Neuronal stem cell (in vitro differentiated cells): Measurements from ENCODE around the gene SEC14L3.

Source experiments
- DNase-seq: peaks from one replicate; pipeline ENCODE4 v3.0.0-alpha.2; 2013; ENCODE audit warnings: low spot score
- H2AFZ ChIP-seq: one replicate; pipeline ENCODE4 v1.6.1; 2013; ENCODE audit warnings: mild to moderate bottlenecking, low read length, inconsistent platforms
- H2AK5ac ChIP-seq: 2 replicates; pipeline ENCODE4 v1.6.1; 2013; ENCODE audit warnings: low read depth, mild to moderate bottlenecking, inconsistent platforms, low read length, moderate library complexity, mixed read lengths
- H2BK120ac ChIP-seq: 2 replicates; pipeline ENCODE4 v1.6.1; 2013; ENCODE audit warnings: low read depth, mild to moderate bottlenecking, inconsistent platforms, low read length, moderate library complexity, mixed read lengths
- H2BK12ac ChIP-seq: one replicate; pipeline ENCODE4 v1.6.1; 2013; ENCODE audit warnings: low read length, inconsistent platforms
- H2BK15ac ChIP-seq: 2 replicates; pipeline ENCODE4 v1.6.1; 2013; ENCODE audit warnings: mild to moderate bottlenecking, low read length, inconsistent platforms, mixed read lengths
- H2BK5ac ChIP-seq: one replicate; pipeline ENCODE4 v1.6.1; 2013; ENCODE audit warnings: inconsistent platforms, mild to moderate bottlenecking, low read length, moderate library complexity
- H3K14ac ChIP-seq: one replicate; pipeline ENCODE4 v1.6.1; 2013; ENCODE audit warnings: low read length, inconsistent platforms
- H3K18ac ChIP-seq: 2 replicates; pipeline ENCODE4 v1.6.1; 2013; ENCODE audit warnings: low read length, inconsistent platforms
- H3K23ac ChIP-seq: 2 replicates; pipeline ENCODE4 v1.6.1; 2013; ENCODE audit warnings: low read depth, mild to moderate bottlenecking, mixed read lengths, low read length, inconsistent platforms; ENCODE audit not compliant: poor library complexity
- H3K27ac ChIP-seq: replicated peaks from 3 replicates; pipeline ENCODE4 v1.5.1; 2013; ENCODE audit warnings: low read length, inconsistent platforms
- H3K27me3 ChIP-seq, 3 experiments: 2 replicates each; pipeline ENCODE4 v1.6.1; 2013; ENCODE audit warnings: low read length in 3 of 3, mild to moderate bottlenecking in 2 of 3, inconsistent platforms in 1 of 3, low read depth in 1 of 3, mixed read lengths in 1 of 3, moderate library complexity in 1 of 3; ENCODE audit not compliant: control insufficient read depth in 3 of 3, insufficient read depth in 3 of 3
- H3K36me3 ChIP-seq, 2 donors: replicated peaks in 1 of 2; 2 replicates each; pipeline ENCODE4 v1.6.1; 2013; ENCODE audit warnings: low read length in 2 of 2; ENCODE audit not compliant: control insufficient read depth in 2 of 2, insufficient read depth in 2 of 2
- H3K4ac ChIP-seq: 2 replicates; pipeline ENCODE4 v1.6.1; 2013; ENCODE audit warnings: inconsistent platforms, mild to moderate bottlenecking, low read length, moderate library complexity
- H3K4me1 ChIP-seq, 2 donors: 1 replicate in 1 of 2; 2 replicates in 1 of 2; pipeline ENCODE4 v1.6.1; 2013; ENCODE audit warnings: low read length in 2 of 2, low read depth in 1 of 2; ENCODE audit not compliant: control insufficient read depth in 2 of 2, insufficient read depth in 1 of 2
- H3K4me2 ChIP-seq: one replicate; pipeline ENCODE4 v1.6.1; 2013; ENCODE audit warnings: mild to moderate bottlenecking, low read length, inconsistent platforms; ENCODE audit not compliant: insufficient read depth, poor library complexity, severe bottlenecking
- H3K4me3 ChIP-seq, 2 donors: 2 replicates each; pipeline ENCODE4 v1.5.1; 2013; ENCODE audit warnings: low read length in 2 of 2, mild to moderate bottlenecking in 2 of 2, inconsistent platforms in 1 of 2, moderate library complexity in 1 of 2
- H3K79me1 ChIP-seq: one replicate; pipeline ENCODE4 v1.6.1; 2013; ENCODE audit warnings: low read depth, mild to moderate bottlenecking, inconsistent platforms, low read length, moderate library complexity
- H3K9ac ChIP-seq: one replicate; pipeline ENCODE4 v1.6.1; 2013; ENCODE audit warnings: mild to moderate bottlenecking, low read depth, low read length, inconsistent platforms; ENCODE audit not compliant: poor library complexity
- H3K9me3 ChIP-seq, 2 donors: replicated peaks in 1 of 2; 2 replicates each; pipeline versions ENCODE3 to v1.6.1; 2013; ENCODE audit warnings: low read length in 2 of 2, mild to moderate bottlenecking in 2 of 2, inconsistent platforms in 1 of 2, low read depth in 1 of 2, mixed read lengths in 1 of 2, moderate library complexity in 1 of 2; ENCODE audit not compliant: control insufficient read depth in 2 of 2, insufficient read depth in 1 of 2
- H4K8ac ChIP-seq: one replicate; pipeline ENCODE4 v1.6.1; 2013; ENCODE audit warnings: low read depth, mild to moderate bottlenecking, inconsistent platforms, low read length, moderate library complexity
- H4K91ac ChIP-seq: one replicate; pipeline ENCODE4 v1.6.1; 2013; ENCODE audit warnings: low read length, low read depth, mild to moderate bottlenecking, inconsistent platforms; ENCODE audit not compliant: poor library complexity
- WGBS, 2 donors: extraction: QIAGEN DNeasy Blood & Tissue Kit; methylation state at CpG; one replicate each; pipeline ENCODE4 v1.1.7; 2013; ENCODE audit warnings: missing lambda C conversion rate in 2 of 2, mixed read lengths in 1 of 2; ENCODE audit not compliant: insufficient read length in 2 of 2, insufficient replicate concordance in 1 of 2; ENCODE audit errors: extremely low coverage in 2 of 2; 5-methylcytosine and 5-hydroxymethylcytosine counted together

SEC14L3 gene

GRCh38 chr22:30474121-30474520 lies 2.3 kb upstream of the SEC14L3 start:
- Histone ChIP-seq H3K4me1 (peaks cover 0 to 3% of the 10 kb centered on the region in 2 donors), H2AFZ (no peak overlapping the region), H2BK5ac (no peak overlapping the region), H2BK12ac (no peak overlapping the region), H3K18ac (no peak overlapping the region), H3K9ac (no peak overlapping the region), H3K14ac (no peak overlapping the region), H3K4me2 (no peak overlapping the region), H3K4ac (no peak overlapping the region), H2BK15ac (no peak overlapping the region), H4K8ac (no peak overlapping the region), H2BK120ac (no peak overlapping the region), H3K27ac (no peak overlapping the region), H3K36me3 (no peaks in the 10 kb centered on the region), H3K27me3 (peaks cover 0 to 30% (median 2%) of the 10 kb centered on the region in 3 experiments), H3K79me1 (no peaks in the 10 kb centered on the region), H4K91ac (no peak overlapping the region), H3K23ac (no peak overlapping the region), H3K9me3 (no peaks in the 10 kb centered on the region), H2AK5ac (no peak overlapping the region), H3K4me3 (no peak overlapping the region)
- no peak for DNase-seq
- no CpG with 5 or more reads among the region's 4 CpGs for WGBS, 2 donors

- no peak for DNase-seq
- Histone ChIP-seq H3K36me3 (no peaks in the 10 kb centered on the region), H2AK5ac (no peak overlapping the region), H3K18ac (no peak overlapping the region), H3K9me3 (no peaks in the 10 kb centered on the region), H3K27me3 (peaks cover 0 to 29% (median 2%) of the 10 kb centered on the region in 3 experiments), H3K4ac (no peak overlapping the region), H4K8ac (no peak overlapping the region), H3K4me1 (peaks cover 0 to 3% of the 10 kb centered on the region in 2 donors), H3K4me3 (no peak overlapping the region), H3K9ac (no peak overlapping the region), H2AFZ (no peak overlapping the region), H3K23ac (no peak overlapping the region), H2BK12ac (no peak overlapping the region), H3K4me2 (no peak overlapping the region), H3K14ac (no peak overlapping the region), H2BK5ac (no peak overlapping the region), H4K91ac (no peak overlapping the region), H2BK120ac (no peak overlapping the region), H3K79me1 (no peaks in the 10 kb centered on the region), H2BK15ac (no peak overlapping the region), H3K27ac (no peak overlapping the region)
- no CpG with 5 or more reads among the region's 4 CpGs for WGBS, 2 donors
These were observed 1.3 kb upstream of the SEC14L3 start for GRCh38 chr22:30472994-30473720.

GRCh38 chr22:30470655-30471054 lies 1.2 kb downstream of the SEC14L3 start:
- no peak overlapping the region for H2AFZ ChIP-seq
- WGBS, 2 donors: 100% methylated on average over 1 of the region's 2 CpGs; no CpG with 5 or more reads in 1 of the 2 donors
- H3K9ac ChIP-seq: no peak overlapping the region
- no peak overlapping the region for H2BK5ac ChIP-seq
- no peak overlapping the region for H2BK12ac ChIP-seq
- no peak overlapping the region for H3K23ac ChIP-seq
- no peak overlapping the region for H4K91ac ChIP-seq
- H3K4me1 ChIP-seq: no peaks in the 10 kb centered on the region
- H3K18ac ChIP-seq: no peak overlapping the region
- no peak overlapping the region for H3K4ac ChIP-seq
- no peak overlapping the region for H4K8ac ChIP-seq
- H3K4me2 ChIP-seq: no peak overlapping the region
- H3K27me3 ChIP-seq: peaks cover 0 to 20% (median 2%) of the 10 kb centered on the region in 3 experiments
- H3K79me1 ChIP-seq: no peaks in the 10 kb centered on the region
- no peak overlapping the region for H3K27ac ChIP-seq
- H3K4me3 ChIP-seq: no peak overlapping the region
- H2BK15ac ChIP-seq: no peak overlapping the region
- H3K14ac ChIP-seq: no peak overlapping the region
- H2BK120ac ChIP-seq: no peak overlapping the region
- DNase-seq: no peak
- H3K9me3 ChIP-seq: no peaks in the 10 kb centered on the region
- no peaks in the 10 kb centered on the region for H3K36me3 ChIP-seq
- H2AK5ac ChIP-seq: no peak overlapping the region

- Histone ChIP-seq H3K4me3 (no peak overlapping the region), H3K27ac (no peak overlapping the region), H3K9ac (no peak overlapping the region), H4K8ac (no peak overlapping the region), H2AFZ (no peak overlapping the region), H2BK15ac (no peak overlapping the region), H3K23ac (no peak overlapping the region), H2BK120ac (no peak overlapping the region), H3K79me1 (no peaks in the 10 kb centered on the region), H3K4ac (no peak overlapping the region), H3K27me3 (peaks cover 0 to 20% (median 2%) of the 10 kb centered on the region in 3 experiments), H3K18ac (no peak overlapping the region), H3K9me3 (no peaks in the 10 kb centered on the region), H2AK5ac (no peak overlapping the region), H2BK12ac (no peak overlapping the region), H3K36me3 (no peaks in the 10 kb centered on the region), H2BK5ac (no peak overlapping the region), H3K4me1 (no peaks in the 10 kb centered on the region), H4K91ac (no peak overlapping the region), H3K4me2 (no peak overlapping the region), H3K14ac (no peak overlapping the region)
- DNase-seq: no peak
- no CpG with 5 or more reads among the region's 2 CpGs for WGBS, 2 donors
These were observed 2.7 kb downstream of the SEC14L3 start for GRCh38 chr22:30469165-30469564.
